Progenitor cell of endocrine pancreas (in vitro differentiated cells): ENCODE measurements around the gene ELK4. TPM values are rescaled to one million over a fixed set of nuclear protein-coding genes. Genes with fewer than 3 reads are reported as not detected.

Source experiments
- DNase-seq: peaks from one replicate; pipeline ENCODE4 v3.0.0; 2021; ENCODE audit warnings: low spot score; ENCODE audit not compliant: unreplicated experiment
- H3K27ac Mint-ChIP-seq: 2 replicates; pipeline ENCODE4 v1.8.0; 2021; ENCODE audit warnings: mild to moderate bottlenecking, moderate library complexity, mixed read lengths
- H3K27me3 Mint-ChIP-seq: 2 replicates; pipeline ENCODE4 v1.8.0; 2021; ENCODE audit warnings: mixed read lengths
- H3K36me3 Mint-ChIP-seq: 2 replicates; pipeline ENCODE4 v1.8.0; 2022; ENCODE audit warnings: mixed read lengths; ENCODE audit not compliant: insufficient read depth
- H3K4me1 Mint-ChIP-seq: 2 replicates; pipeline ENCODE4 v1.8.0; 2021; ENCODE audit warnings: low read depth, mixed read lengths
- H3K4me3 Mint-ChIP-seq: 2 replicates; pipeline ENCODE4 v1.8.0; 2021; ENCODE audit warnings: low read depth, mild to moderate bottlenecking, moderate library complexity, mixed read lengths
- H3K9me3 Mint-ChIP-seq: 2 replicates; pipeline ENCODE4 v1.8.0; 2021; ENCODE audit warnings: low read depth, mixed read lengths
- total RNA-seq: library from RNA; stranded (reverse); gene quantifications from 2 replicates; pipeline ENCODE4 v1.2.1, GENCODE V29; 2021
- TF ChIP-seq, protein P1 (sequence below): fragments of 200-600 bp; sonication (generic); IDR thresholded peaks from one replicate; pipeline ENCODE4 v1.5.0; 2021; ENCODE audit warnings: antibody characterized with exemption, mild to moderate bottlenecking; ENCODE audit not compliant: unreplicated experiment

The ELK4 gene
- total RNA-seq, 1 donor from 2014 or later: 30.2 TPM

DNA sequence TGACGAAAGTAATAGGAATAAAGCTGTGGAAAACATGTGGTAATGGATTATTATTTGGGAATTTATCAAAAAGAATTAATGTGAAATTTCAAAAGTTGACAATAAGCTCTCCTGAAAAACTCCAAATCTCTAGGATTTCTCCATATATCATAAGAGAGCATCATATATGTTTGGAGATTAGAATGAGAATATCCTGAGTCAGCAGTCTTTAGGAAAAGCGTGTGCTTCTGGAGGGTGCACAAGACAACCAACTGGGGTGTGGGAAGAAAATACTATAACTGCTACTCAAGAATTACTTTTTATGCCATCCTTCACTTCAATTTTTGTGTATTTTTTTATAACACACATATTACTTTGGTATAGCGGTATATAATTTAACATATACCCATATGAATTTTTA is 19.7 kb downstream of the ELK4 start:
- H3K27me3 Mint-ChIP-seq: no peaks in the 10 kb centered on the region

DNA sequence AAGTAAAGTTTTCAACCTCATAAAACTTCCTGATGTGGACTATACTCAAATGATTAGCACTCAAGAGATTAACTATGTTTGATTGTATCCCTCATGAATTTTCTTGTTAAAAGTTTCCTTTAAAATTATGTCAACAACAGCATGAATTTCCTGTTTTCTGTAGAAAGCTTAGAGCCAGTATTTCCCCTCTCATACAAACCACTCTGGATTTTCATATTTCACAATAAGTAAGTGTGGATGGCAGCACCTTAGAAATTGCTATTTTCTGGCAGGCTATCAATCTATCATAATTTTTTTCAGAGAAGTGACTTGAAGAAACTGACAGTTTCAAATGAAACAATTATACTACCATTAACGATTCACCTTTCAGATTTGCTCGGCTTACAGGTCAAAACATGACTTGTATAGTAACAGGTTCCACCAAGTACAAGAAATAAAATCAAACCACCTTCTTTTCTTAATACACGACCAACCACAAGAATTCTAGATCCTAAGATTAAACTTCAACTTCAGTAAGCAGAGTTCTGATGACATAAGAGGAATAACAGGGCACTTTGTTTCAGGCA is 20.8 kb downstream of the ELK4 start:
- Mint-ChIP-seq H3K27me3 (no peaks in the 10 kb centered on the region), H3K4me3 (no peak overlapping the region), H3K4me1 (peaks cover 3% of the 10 kb centered on the region), H3K9me3 (no peaks in the 10 kb centered on the region), H3K27ac (no peak overlapping the region), H3K36me3 (peaks cover 20% of the 10 kb centered on the region)
- DNase-seq: no peak
- TF ChIP-seq, protein P1, sequence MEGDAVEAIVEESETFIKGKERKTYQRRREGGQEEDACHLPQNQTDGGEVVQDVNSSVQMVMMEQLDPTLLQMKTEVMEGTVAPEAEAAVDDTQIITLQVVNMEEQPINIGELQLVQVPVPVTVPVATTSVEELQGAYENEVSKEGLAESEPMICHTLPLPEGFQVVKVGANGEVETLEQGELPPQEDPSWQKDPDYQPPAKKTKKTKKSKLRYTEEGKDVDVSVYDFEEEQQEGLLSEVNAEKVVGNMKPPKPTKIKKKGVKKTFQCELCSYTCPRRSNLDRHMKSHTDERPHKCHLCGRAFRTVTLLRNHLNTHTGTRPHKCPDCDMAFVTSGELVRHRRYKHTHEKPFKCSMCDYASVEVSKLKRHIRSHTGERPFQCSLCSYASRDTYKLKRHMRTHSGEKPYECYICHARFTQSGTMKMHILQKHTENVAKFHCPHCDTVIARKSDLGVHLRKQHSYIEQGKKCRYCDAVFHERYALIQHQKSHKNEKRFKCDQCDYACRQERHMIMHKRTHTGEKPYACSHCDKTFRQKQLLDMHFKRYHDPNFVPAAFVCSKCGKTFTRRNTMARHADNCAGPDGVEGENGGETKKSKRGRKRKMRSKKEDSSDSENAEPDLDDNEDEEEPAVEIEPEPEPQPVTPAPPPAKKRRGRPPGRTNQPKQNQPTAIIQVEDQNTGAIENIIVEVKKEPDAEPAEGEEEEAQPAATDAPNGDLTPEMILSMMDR: no peak

More for the DNA sequence above, 19.7 kb downstream of the ELK4 start:
- no peak for DNase-seq
- H3K4me3 Mint-ChIP-seq: no peak overlapping the region
- H3K4me1 Mint-ChIP-seq: peaks cover 3% of the 10 kb centered on the region
- H3K9me3 Mint-ChIP-seq: no peaks in the 10 kb centered on the region
- TF ChIP-seq, protein P1: no peak
- no peak overlapping the region for H3K27ac Mint-ChIP-seq
- peaks cover 22% of the 10 kb centered on the region for H3K36me3 Mint-ChIP-seq

DNA sequence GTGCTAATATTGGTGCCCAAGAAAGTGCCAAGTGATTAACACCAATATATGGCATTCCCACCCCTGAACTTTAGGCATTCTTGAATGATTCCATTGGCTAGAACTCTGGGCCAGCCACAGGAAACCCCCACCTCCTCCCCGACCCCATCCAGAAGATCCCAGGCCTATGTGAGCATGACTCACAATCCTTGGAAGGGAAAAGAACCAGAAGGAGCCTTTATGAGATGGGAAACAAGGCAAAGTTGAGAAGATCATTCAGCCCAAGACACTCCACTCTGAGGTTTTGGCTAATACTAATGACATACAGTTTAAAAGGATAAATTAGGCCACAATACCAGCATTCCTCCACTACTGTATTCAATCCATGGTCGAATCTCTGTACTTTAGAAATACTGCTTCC is 21.8 kb downstream of the ELK4 start:
- Mint-ChIP-seq H3K4me3 (no peak overlapping the region), H3K27me3 (no peaks in the 10 kb centered on the region), H3K4me1 (peaks cover 3% of the 10 kb centered on the region), H3K36me3 (peaks cover 13% of the 10 kb centered on the region), H3K9me3 (no peaks in the 10 kb centered on the region), H3K27ac (no peak overlapping the region)
- no peak for DNase-seq
- TF ChIP-seq, protein P1: no peak

DNA sequence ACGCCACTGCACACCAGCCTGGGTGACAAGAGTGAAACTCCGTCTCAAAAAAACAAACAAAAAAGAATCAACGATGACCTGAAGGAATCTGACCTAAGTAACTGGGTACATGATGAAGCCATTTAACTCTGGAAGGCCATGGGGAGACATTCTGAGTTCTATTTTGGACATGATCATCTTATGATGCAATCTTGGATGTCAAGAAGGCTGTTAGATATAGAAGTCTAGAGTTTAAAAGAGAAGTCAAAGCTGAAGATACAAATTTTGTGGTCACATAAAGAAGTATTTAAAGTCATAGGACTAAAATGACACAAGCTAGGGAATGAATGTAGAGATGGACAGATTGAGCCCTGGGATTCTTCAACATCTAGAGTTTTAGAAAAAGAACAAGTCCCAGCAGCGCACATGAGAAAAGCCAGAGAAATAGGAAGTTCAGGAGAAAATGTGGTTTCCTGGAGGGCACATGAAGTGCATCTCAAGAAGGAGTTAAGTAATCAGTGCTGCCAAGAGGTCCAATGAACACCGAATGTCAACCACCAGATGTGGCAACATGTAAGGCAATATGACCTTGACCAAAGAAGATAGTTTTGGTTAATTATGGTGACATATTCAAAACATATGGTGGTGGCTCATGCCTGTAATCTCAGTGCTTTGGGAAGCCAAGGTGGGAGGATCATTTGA is 26.8 kb downstream of the ELK4 start:
- DNase-seq: no peak
- H3K4me3 Mint-ChIP-seq: no peak overlapping the region
- H3K4me1 Mint-ChIP-seq: peaks cover 14% of the 10 kb centered on the region
- TF ChIP-seq, protein P1: no peak
- peaks cover 13% of the 10 kb centered on the region for H3K36me3 Mint-ChIP-seq
- H3K27me3 Mint-ChIP-seq: no peaks in the 10 kb centered on the region
- no peaks in the 10 kb centered on the region for H3K9me3 Mint-ChIP-seq
- H3K27ac Mint-ChIP-seq: no peak overlapping the region

GRCh38 chr1:205604059-205604458 is 27.8 kb downstream of the ELK4 start:
- H3K27ac Mint-ChIP-seq: no peak overlapping the region
- H3K9me3 Mint-ChIP-seq: no peaks in the 10 kb centered on the region
- H3K27me3 Mint-ChIP-seq: no peaks in the 10 kb centered on the region
- H3K4me1 Mint-ChIP-seq: peaks cover 15% of the 10 kb centered on the region
- TF ChIP-seq, protein P1: no peak
- H3K4me3 Mint-ChIP-seq: no peak overlapping the region
- H3K36me3 Mint-ChIP-seq: peaks cover 13% of the 10 kb centered on the region
- DNase-seq: no peak
